Bone marrow (tissue), 2 donors: Measurements from ENCODE around the gene NXPH3.

Experiments used
- DNase-seq, 2 donors: peaks; one replicate each; lab custom pipeline; 2025; lab: John Stamatoyannopoulos, UW

The NXPH3 gene

DNA sequence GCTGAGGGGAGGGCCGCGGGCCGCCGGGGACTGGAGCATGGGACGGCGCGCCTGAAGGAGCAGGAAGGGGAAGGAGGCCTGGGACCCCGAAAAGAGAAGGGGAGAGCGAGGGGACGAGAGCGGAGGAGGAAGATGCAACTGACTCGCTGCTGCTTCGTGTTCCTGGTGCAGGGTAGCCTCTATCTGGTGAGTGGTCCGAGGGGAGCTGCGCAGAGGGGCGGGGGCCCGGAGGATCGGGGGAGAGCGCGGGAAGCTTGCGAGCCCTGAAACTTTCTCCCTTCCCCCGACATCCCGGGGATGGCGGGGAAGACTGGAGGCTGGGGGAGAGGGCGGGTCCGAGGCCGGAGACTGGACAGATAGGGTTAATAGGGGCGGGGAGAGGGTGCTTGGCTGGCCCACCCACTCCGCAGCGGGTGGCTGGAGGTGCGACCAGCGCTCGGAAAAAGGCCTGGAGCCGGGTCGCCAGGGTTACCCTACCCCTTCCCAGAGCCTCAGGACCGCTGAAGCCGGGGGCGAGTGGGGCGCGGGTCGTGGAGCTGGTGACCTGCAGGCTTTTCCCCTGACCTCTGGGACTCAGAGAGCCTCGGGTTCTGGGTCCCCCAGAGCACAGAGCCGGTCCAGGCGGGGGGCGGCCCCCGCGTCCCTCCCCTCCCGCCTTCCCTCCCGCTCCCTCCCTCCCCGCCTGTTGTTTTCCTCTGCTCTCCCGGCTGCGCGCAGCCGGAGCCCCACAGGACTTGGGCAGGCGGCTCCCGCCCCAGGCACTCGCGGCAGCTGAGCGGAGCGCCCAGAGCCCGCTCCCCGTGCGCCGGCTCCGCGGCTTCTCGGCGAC lies 631 bp downstream of the NXPH3 start:
- DNase-seq: peak in 1 of 2 donors; percentile 5

DNA sequence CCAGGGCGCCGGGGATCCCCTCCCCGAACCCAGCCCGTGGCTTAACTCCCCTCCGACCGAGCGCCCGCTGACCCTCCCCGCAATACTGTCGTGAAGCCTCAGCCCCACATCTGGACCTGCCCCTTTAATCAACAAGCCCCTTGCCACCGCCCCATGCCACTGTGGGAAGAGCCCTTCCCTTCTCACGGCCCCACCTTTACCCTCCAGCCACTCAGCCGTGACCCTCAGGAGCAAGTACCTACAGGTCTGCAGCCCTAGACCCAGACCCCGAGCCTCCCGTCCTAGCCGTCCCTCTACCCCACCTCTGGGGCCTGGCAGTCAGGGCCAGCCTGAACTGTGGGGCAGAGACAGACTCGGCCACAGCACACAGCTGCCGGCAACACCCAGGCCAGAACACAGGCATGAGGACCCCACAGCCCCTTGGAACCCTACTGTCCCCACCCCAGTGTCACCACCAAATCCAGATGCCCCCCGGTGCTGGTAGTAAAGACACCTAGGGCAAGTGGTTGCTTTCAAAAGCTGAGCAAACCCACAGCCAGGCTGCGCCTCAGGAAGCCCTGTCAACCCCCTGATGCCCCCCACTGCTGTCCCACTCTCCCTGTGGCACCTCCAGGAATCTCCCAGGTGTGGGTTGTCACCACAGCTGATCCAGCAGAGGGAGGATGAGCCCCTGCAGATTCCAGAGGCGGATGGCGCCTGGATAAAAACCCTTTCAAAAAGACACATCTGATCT lies 1.4 kb downstream of the NXPH3 start:
- DNase-seq: no peak

GRCh38 chr17:49577650-49577934 lies 1.9 kb downstream of the NXPH3 start:
- DNase-seq: no peak

DNA sequence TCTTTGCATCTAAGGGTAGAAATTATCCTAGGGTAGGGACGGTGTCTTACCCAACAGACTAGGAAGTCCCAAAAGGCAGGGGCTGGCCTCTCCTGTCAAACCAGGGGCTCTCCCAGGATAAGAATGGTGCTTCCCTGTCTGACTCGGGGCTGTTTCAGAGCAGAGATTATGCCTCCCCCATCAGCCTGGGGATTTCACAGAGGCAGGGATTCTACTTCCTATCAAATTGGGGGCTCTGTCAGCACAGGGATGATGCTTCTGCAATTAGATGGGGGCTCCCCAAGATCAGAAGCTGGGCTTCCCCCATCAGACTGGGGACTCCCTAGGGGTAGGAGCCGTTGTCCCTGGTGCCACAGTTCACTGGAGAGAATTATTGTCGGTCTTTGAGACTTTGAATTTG lies 2.3 kb downstream of the NXPH3 start:
- DNase-seq: no peak

DNA sequence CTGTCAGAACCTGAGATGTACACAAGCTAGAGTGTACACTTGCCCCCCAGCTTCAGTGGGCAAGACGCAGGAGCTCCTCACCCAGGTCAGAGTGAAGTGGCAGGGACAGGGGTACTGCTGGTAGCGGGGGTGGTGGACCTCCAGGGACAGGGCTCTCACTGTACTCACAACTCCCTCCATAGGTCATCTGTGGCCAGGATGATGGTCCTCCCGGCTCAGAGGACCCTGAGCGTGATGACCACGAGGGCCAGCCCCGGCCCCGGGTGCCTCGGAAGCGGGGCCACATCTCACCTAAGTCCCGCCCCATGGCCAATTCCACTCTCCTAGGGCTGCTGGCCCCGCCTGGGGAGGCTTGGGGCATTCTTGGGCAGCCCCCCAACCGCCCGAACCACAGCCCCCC lies 2.7 kb downstream of the NXPH3 start:
- DNase-seq: no peak

DNA sequence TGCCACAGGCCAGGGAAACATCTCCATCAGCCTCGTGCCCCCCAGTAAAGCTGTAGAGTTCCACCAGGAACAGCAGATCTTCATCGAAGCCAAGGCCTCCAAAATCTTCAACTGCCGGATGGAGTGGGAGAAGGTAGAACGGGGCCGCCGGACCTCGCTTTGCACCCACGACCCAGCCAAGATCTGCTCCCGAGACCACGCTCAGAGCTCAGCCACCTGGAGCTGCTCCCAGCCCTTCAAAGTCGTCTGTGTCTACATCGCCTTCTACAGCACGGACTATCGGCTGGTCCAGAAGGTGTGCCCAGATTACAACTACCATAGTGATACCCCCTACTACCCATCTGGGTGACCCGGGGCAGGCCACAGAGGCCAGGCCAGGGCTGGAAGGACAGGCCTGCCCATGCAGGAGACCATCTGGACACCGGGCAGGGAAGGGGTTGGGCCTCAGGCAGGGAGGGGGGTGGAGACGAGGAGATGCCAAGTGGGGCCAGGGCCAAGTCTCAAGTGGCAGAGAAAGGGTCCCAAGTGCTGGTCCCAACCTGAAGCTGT lies 3.4 kb downstream of the NXPH3 start:
- no peak for DNase-seq

GRCh38 chr17:49579522-49579921 lies 3.9 kb downstream of the NXPH3 start:
- no peak for DNase-seq

DNA sequence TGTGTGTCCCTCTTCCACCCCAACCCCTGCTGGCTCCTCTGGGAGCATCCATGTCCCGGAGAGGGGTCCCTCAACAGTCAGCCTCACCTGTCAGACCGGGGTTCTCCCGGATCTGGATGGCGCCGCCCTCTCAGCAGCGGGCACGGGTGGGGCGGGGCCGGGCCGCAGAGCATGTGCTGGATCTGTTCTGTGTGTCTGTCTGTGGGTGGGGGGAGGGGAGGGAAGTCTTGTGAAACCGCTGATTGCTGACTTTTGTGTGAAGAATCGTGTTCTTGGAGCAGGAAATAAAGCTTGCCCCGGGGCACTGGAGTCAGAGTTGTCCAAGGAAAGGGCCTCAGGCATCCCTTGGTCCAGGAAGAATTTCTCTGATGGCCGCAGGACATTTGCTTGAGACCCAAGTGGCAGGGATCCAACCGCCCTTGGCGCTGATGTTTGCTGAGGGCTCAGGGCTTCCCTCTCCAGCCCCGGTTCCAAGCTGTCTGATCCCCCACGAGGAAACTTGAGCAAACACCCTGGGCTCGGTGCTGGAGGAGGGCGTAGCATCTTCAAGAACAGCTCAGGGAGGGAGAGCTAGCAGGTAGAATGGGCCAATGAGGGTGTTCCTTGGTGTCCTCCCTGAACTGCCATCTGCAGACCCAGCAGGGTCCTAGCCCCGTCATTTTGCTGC lies 4.5 kb downstream of the NXPH3 start:
- DNase-seq: no peak

- DNase-seq: no peak
Observed at GRCh38 chr17:49580981-49581647, 5.4 kb downstream of the NXPH3 start.

DNA sequence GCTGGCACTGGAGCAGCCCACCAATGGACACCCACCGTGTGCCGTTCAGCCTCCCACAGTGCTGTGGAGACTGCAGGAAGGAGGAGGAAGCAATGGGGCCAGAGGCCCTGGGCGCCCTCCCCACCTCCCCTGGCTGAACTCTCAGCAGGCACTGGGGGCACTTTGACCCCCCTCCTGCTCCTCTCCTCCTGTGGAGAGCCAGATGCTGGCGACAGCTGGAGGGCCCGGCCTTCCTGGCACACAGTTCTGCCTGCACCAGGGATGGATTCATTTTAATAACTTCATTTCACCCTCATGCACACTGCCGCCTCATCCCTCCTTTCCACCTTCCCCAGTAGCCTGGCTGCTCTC lies 6.0 kb downstream of the NXPH3 start:
- no peak for DNase-seq

GRCh38 chr17:49582055-49582722 lies 6.5 kb downstream of the NXPH3 start:
- DNase-seq: no peak

DNA sequence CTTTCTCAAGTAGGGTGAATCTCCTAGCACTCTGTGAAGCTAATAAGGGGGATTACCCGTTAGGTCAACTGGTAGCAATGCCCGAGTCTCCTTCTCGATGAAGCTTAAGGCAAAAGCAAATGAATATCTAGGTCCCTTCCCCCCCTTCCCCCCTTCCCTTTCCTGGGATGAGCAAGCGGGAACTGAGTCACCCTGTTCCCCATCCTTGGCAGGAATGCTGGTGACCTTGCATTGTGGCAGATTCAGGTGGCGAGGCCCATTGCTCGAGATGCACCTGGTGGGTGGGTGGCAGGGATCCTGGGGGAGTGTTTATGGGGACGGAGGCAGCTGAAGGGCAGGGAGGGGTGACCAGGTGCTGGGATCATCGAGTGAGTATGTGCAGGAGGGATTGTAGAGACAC lies 7.1 kb downstream of the NXPH3 start:
- no peak for DNase-seq

- no peak for DNase-seq
Observed at GRCh38 chr17:49583226-49583625, 7.6 kb downstream of the NXPH3 start.

DNA sequence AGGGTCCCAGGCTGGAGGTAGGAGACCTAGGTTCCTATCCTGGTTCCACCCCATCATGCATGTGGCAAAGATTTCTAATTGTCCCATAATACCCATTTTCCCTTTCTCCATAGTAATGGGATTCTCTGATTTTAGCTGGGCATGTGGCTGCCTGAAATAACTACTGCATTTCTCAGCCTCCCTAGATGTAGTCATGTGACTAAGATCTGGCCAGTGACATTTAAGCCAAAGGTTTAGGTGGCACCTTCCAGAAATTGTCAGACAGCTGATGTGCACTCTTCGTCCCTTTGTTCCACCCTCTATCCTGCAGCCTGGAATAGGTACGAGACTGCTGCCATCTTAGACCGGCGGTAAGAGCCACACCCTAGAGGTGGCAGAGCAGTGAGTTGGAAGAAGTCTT lies 8.2 kb downstream of the NXPH3 start:
- no peak for DNase-seq

DNA sequence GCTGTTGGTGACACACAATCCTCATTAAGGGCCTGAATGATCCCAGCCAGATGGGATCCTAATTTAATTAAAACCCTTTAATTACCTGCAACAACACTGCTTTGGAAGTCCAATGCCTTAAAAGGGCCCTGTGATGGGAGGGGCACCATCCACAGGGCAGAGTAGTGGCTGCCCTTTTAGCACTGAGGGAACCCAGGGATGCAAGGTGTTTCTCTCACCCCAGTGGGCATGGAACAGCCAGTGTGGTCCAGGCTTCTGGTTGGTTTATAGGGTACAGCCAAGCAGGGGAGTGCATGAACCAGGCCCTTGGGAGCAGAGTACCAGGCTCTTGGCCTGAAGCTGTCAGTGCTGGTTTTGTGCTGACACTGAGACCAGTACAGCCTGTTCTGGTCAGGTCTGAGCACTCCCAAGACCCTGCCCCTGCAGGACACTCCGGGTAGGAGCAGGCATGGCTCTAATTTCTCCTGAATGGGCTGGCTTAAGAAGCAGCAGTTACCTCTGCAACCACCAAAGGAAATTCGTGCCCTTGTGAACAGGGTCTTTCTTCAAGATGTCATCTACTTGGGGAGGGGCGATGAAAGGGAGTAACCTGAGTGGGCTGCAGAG lies 9.9 kb downstream of the NXPH3 start:
- DNase-seq: no peak

GRCh38 chr17:49587366-49588073 lies 11.8 kb downstream of the NXPH3 start:
- DNase-seq: no peak

- no peak for DNase-seq
Observed at GRCh38 chr17:49588312-49588711, 12.6 kb downstream of the NXPH3 start.

- no peak for DNase-seq
Observed at GRCh38 chr17:49588726-49589576, 13.3 kb downstream of the NXPH3 start.

GRCh38 chr17:49589577-49589927 lies 13.9 kb downstream of the NXPH3 start:
- DNase-seq: no peak

GRCh38 chr17:49590874-49591273 lies 15.2 kb downstream of the NXPH3 start:
- DNase-seq: no peak
